Skin of body (tissue), 2 donors: Measurements from ENCODE around the gene PAM. TPM values are rescaled to one million over a fixed set of nuclear protein-coding genes. Genes with fewer than 3 reads are reported as not detected.

Experiments used
- DNase-seq: peaks from one replicate; lab custom pipeline; 2025; lab: John Stamatoyannopoulos, UW
- total RNA-seq: library from RNA; depleted of rRNA; stranded (reverse); fragments of >200 nt; gene quantifications from one replicate; pipeline ENCODE4 v1.2.3, GENCODE V29; 2014

Gene PAM
- total RNA-seq, 1 donor from 2014 or later: 77.2 TPM

DNA sequence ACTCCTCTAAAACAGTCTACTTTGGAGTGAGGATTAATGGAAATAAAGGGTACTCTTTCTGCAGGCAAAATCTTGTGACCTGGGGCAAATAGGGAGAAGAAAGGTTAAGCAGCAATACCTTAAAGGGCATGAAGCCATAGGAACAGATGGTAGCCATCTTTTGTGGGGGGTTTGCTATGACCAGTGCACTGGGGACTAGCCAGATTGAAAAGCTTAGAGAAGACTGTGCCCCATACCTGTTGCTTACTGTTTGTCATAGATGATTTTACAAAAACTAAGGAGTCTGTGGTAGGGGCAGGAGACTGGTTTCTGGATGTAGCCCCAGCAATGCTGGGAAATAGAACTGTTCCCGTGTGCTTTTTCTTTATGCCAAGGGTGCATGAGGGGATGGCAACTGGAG is 58.6 kb downstream of the PAM start:
- DNase-seq: no peak

DNA sequence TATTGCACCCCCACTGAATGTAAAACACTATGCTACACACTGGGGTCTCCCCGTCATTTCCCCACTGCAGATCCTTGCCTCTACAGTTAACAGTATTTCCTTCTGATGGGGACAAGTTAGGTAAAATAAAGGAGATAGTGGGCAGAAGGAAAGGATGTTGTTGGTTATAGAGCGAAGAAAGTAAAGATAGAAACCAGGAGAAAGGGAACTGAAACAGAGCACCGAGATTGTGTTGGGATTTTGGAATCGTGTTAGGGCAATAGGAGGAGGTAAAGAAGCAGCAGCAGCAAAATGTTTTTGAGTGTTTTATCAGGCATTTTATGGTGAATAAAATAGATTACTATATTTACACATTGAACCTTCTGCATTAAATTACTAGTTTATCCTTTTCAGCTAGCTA is 60.0 kb downstream of the PAM start:
- no peak for DNase-seq

DNA sequence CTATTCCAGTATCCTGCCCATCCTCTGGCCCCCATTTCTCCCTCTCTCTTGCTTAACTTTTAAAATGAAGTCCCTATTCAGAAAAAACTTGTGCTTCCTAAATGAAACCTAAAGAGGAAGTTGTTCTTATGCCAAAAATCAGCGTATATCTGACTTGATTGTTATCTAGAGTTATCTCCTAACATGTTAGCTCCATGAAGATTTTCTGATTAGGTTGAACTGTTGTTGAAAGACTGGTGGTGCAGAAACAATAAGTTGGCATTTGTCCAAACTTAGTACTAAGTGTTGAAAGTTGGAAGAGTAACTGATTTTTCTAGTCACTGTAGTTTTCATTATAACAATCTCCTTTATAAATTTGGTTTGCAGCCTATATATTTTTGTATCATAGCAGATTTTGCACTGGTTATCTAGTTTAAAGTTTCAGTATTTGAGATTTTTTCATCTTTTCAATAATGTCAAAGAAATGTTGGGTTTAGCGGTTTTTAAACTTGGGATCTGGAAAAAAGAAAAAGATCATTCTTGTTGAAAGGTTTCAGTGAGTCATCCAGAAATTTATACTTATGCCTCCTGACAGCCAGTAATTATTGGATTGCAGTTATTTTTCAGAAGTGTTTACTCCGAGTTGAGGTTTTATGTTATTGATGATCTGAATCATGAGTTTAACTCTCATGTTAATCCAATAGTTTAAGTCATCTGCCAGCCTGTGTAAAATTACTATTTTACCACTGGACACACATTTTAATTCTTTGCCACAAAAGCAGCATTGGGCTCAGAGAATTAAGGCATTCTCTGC is 60.6 kb downstream of the PAM start:
- no peak for DNase-seq

DNA sequence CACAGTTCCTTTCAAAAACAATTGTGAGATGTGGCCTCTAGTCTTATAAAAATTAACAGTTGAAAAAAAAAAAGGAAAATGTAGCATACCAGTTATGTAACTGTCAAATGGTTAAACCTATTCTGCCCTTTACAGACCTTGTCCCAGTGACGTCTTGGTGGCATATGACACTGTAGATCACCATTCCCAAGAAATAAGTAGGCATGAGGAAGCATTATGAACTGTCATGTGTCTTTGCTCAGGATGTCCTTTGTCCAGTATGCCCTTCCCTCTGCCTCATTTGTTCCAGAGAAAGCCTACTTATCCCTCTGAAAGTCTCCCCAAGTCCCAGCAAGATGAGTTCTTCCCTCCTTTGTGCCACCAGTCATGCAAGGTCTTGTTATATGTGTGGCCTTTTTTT is 63.2 kb downstream of the PAM start:
- DNase-seq: no peak

DNA sequence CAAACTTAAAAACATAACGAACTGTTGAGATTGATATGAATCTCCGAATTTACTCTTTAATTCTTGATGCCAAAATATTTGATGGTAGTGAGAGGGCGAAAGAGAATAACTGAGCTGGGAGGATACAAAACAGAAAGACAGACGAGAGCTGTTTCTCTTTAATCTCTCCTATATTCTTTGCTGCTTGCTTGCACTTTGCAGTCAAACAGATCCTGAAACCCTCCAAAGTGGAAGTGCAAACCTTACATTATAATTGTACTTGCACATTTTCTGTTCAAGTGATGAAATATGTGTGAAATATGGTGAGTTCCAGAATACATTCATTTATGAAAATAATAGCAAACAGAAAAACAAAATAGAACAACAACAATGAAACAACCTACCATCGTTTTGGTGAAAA is 63.8 kb downstream of the PAM start:
- no peak for DNase-seq

DNA sequence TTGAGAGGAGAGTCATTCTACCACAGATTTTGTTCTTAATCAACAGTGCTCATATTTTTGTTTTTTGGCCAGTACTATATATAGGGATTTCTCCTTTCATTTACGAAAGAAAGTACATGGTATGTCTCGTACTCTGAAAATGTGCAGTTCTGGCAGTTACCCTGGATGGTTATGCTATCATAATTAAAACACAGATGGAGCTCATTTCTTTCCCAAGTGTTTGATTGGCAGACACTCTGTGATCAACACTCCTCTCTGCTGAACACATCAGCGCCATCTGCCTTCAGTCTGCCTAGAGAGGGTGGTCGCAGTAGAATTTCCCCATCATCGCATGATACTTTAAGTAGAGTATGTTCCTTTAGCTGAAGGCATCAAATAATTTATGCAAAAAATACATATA is 64.5 kb downstream of the PAM start:
- DNase-seq: no peak

DNA sequence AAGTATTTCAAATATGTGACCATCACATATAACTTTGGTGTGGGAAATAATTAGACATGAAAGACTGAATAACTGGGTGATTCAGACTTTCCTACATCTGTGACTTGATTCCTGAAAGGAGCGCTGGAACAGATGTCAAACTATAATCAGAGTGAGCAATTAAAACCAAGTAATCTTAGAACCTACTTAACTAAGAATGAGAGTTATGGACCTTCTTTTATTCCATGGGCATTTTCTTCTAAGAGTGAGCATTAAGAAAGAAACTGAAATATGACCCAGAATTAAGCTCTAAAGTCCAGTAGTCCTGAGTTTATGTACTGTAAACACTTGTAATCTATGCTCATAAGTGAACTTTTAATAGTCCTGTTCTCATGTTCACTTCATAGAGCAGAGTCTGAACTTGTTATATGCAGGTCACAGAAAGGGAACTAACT is 68.4 kb downstream of the PAM start:
- no peak for DNase-seq

DNA sequence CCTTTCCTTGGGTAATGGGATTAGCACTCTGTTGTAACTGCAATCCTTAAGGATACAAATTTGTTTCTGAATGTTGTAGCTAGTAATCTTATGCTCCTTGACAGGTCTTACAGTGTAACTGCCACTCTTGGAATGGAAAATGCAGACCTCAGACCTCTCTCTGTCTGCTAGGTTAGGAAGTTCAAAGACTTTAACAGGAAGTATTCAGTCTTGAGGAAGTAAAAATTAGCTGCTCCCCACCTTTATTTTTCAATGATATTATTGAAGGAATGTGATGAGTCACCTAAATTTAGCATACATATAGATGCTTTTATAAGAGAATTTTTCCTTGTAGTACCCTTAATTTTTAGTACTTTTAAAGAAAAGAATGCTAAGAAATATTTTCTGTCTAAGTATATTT is 71.5 kb downstream of the PAM start:
- no peak for DNase-seq

DNA sequence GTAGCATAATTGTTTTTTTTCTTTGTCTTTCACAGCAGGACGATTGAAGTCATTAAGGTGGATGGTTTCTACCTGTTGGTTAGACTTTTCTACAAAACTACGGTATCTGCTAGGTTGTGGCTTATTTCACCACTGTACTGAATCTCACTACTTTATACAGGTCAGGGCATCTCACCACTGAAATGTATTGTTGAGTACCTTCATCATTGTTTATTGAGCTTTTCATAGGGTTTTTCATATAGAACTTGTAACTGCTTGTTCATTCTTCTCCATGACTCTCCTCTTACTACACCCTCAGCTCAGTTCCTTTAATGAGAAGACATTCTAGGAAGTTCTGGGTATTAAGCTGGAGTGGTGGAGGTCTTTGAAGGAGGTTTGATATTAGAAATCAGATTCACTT is 75.1 kb downstream of the PAM start:
- DNase-seq: no peak

DNA sequence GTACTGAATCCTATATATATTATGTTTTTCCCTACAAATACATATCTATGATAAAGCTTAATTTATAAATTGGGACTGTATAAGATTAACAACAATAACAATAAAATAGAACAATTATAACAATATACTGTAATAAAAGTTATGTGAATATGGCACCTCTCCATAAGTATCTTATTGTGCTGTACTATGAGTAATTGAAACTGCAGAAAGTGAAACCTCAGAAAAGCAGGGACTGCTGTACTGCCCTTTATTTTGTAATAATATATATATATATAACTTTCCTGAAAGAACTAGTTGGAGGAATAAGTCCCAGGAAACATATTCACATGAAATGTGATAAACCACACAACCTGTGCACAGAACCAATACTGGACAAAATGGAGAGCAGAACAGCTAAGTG is 77.3 kb downstream of the PAM start:
- DNase-seq: no peak

DNA sequence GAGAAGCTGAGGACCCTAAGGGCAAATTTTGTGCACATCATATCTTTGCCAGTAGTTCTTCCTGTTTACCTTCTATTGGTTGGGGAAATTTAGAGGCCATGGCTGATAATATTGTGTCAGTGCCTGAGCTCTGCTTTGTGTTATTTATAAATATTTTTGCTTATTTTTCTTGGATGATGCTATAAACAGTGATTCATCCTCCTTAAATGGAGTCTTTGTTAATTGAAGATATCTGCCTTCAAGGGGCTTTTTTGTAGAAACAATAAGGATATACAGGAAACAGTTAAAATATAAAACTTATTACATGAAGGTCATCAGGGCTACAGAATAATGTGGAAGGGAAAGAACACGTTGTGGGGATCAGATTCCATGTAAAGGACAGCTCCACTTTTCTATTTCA is 78.0 kb downstream of the PAM start:
- DNase-seq: no peak

DNA sequence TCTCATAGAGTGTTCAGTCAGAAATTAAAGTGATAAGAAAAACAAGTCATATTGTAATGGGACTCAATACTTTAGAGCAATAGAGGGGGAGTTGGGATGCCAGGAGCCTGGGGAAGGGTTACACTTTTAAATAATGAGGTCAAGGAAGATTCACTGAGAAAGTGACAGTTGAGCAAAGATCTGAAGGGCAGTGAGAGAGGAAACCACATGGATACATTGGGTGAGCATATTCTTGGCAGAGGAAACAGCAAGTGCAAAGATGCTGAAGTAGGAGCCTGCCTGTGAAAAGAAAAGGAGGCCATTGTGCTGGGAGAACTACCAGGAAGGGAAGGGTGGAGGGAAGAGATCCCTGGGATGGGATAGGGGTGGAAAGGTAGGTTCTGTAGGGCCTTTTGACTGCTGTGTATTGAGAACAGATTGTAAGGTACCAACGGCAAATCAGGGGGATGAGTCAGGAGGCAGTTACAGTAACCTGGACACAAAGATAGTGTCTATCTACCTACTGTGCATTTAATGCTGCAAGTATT is 79.4 kb downstream of the PAM start:
- no peak for DNase-seq

DNA sequence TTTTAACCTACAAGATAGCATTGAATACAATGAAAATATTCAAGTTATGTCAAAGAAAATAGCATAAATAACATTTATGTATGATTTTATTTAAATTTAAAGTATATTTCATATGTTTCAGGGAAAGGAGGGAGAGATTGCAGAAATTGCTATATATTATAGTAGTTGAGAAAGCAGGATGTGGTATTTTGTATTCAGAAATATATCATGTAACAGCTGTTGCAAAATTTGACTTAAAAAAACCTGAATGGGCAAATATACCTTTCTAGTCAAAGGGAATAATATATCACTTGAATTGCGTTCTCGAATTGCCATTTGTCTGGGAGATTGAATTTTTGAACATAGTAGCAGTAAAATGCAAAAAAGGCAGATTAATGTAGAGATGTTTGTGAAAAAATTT is 80.6 kb downstream of the PAM start:
- DNase-seq: no peak

DNA sequence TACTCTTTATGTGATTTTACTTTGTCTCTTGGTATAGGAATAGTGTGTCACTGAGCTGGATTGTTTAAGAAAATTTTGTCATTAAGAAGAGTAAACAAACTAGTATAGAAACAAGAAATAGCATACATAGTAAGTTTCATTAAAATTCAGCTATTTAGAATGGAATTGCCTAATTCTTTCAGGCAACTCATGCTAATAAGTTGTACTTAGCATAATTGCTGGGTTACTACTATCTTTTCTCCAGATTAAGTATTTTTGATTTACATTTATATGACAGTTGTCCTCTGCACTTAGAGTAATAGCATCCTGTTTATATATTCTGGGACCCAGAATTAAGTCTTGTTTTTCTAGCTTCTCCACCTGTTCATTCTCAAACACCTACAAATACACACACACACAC is 85.9 kb downstream of the PAM start:
- DNase-seq: no peak

DNA sequence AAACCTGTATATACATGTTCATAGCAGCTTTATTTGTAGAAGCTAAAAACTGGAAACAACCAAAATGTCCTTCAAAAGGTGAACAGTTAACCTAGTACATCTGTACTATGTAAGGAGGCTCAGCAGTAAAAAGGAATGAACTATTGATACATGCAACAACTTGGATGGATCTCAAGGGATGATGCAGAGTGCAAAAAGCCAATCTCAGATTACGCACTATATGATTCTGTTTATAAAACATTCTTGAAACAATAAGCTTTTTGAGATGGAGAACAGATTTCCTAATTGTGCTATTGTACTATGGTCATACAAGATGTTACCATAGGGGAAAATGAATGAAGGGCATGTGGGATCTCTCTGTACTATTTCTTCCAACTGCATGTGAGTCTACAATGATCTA is 88.9 kb downstream of the PAM start:
- DNase-seq: no peak

DNA sequence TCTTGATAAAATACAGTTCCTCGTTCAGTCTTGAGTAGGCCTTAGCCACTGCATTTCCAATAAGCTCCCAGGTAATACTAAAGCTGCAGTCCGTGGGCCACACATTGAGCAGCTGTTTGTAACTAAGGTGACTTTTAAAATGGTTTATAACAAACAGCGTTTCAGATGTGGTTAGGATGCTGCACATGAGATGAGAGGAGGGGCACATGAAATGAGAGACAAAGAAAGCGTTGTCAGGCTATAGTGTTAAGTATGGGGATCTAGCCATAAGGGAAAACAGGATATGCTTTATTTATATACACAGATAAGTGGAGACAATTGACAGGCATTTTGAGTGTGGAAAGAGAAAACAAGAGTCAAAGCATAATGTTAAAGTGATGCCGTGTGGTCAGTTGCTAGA is 89.9 kb downstream of the PAM start:
- no peak for DNase-seq

DNA sequence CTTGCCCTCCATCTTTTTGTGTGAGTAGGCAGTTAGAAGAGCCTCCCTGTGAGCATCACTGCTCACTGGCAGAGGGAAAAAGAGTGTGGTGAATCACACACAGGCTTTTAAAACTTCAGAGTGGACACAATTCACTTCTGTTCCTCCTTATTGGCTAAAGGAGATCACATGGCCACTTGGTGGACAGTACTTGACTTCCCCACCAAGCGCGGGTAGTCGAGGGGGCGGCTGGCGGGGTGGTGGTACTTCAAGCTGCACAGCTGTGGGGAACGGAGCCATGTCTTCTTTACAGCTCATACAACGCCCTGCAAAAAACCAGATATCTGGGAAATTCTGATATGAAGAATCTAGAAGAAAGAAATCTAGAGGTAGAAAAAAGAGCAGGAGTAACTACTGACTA is 95.4 kb downstream of the PAM start:
- DNase-seq: no peak

DNA sequence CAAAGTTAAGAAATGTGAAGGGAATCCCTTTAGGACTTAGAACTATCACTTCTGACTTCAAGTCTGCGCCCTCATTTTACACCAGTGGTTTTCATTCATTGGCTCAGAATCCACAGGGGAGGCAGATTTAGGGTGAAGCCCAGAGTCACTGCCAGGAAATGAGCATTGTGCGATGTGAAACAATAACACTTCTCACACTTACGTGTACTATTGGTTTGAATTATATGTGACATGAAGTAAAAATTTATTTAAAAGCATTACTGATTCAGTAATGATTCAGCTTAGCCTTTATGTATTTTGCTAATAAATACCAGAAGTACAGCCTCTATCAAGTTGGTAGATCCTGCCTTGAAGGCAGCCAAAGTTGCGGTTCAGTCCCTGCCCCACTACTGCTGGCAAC is 98.6 kb downstream of the PAM start:
- DNase-seq: no peak

DNA sequence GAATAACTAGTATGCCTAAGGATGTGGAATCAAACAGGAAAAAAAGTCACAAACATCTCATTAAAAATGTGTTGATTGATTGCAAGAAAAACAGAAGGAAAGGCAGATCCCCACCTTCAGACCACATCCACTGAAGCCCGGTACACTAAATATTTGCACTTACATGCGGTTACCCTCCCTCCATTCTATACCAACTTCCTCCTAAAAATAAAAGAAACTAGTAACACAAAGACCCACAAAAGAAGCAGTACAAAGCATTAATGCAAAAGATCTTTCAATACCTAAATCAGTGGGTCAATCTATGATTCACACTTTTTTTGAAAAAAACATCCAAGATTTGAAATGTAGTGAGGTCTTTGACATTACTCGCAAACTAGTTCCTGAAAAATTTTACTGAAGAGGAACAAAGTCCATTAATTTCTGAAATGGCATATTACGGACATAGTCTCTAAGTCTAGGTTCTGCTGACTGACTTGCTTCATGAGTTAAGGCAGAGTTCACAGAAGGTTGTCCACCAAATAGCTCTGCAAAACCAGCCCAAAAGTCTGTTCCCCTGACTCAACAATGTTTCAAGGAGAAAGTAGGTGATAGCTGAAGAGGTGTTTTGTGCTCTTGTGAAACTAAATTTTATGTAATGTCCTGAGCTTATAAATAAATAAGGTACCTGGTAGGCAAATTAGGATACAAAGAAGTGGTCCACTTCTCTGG is 100.7 kb downstream of the PAM start:
- DNase-seq: no peak

DNA sequence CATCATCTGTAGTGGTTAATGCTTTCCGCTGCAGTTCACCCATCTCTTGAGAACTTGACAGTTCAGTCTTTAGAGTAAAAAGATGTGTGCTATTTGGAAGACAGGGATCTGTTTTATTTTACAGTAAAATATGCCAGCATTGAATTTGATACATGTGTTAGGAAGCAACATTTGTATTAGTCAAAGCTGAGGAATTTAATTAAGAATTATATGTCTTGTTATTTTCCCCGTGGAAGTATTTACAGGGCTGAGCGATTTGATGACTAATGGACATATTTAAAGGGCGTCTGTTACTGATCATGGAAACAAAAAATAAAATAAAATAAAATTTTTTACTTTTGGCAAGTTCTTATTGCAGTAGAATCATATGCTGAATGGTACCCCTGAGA is 101.3 kb downstream of the PAM start:
- peak; percentile 87 for DNase-seq

DNA sequence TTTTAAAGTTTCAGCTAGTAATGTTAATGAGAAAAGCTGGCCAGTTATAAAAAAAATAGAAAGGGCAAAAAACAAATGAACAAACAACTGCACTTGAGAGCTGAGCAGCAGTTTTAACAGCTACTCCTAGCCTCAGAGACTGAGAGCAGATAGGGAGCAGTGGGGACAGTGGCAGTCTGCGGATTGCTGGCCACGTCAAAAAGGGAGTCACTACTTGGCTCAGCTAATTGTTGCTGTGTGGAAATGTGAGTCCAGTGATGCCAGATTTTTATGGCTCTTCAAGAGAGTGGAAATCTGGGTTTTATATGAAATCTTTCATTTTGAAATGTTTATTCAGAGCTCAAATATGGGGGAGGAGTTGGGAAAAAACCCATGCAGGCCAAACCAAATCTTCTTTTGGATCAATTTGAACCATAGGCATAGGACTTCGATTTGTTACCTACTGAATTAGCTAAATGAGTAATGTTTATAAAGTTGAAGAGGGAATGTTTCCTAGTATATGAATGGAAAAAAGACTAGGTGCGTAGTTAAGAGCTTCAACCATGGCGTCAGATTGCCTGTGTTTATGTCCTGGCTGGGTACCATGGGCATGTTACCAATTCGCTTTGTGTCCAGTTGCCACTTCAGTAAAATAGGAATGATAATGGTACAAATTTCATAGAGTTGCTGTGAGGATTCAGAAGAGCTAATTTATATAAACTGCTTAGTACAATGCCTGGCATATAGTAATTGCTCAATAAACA is 102.1 kb downstream of the PAM start:
- peak; percentile 85 for DNase-seq

DNA sequence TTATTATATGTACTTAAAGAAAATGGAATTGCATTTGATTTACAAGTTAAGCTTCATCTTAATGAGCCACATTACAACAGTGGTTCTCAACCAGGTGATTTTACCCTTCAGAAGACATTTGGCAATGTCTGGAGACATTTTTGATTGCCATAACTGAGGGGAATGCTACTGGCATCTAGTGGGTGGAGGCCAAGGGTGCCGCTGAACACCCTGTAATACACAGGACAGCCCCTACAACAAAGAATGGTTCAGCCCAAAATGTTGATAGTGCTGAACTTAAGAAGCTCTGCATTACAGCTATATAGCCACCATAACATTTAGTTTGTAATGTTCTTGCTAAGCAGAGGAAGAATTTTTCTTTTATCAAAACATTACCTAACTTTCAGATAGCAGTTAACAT is 103.1 kb downstream of the PAM start:
- no peak for DNase-seq
